Measurements from ENCODE around the gene OR2M2.

OR2M2 gene, protein sequence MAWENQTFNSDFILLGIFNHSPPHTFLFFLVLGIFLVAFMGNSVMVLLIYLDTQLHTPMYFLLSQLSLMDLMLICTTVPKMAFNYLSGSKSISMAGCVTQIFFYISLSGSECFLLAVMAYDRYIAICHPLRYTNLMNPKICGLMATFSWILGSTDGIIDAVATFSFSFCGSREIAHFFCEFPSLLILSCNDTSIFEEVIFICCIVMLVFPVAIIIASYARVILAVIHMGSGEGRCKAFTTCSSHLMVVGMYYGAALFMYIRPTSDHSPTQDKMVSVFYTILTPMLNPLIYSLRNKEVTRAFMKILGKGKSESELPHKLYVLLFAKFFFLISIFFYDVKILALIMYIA

DNA sequence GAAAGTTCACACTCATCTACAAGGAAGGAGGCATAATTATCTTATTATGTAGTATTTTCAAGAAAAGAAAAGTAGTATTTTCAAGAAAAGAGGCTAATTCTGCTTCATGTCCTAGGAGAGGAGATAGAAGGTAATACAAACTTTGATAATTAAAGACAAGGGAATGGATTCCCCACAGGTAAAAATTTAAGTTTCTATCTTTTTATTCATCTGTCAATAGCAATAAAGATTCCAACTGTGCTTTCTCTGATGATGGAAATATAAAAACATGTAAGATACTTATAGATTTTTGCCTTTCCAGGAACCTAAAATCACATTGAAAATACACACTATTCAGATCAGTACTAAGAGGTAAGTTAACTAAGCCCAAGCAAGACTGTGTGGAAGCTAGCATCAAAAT is at the start of gene OR2M2:
TSS of gene OR2M2 (plus strand) at position 301 of the 400 bp plus-strand sequence. CDS start 5,165 bp downstream, outside the sequence.
- no peak for DNase-seq (ENCODE audit: low read depth)

DNA sequence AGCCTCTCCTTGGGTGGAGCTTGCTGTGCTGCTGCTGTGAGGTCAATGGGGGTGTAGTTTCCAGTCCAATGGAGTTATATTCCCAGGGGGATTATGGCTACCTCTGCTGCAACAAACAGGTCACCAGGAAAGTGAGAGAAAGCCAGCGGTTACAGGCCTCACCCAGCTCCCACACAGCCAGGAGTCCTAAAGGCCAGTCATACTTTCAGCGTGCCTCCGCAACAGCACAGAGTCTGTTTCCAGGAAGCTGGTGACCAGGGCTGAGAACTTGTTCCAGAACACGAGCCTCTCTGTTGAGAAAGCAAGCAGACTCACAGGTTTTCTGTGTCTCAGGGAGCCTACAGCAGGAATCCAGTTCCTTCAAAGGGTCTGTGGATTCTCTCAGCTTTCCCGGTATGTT is 47.0 kb upstream of the OR2M2 start:
- DNase-seq (ENCODE audit: low read depth) = no peak

DNA sequence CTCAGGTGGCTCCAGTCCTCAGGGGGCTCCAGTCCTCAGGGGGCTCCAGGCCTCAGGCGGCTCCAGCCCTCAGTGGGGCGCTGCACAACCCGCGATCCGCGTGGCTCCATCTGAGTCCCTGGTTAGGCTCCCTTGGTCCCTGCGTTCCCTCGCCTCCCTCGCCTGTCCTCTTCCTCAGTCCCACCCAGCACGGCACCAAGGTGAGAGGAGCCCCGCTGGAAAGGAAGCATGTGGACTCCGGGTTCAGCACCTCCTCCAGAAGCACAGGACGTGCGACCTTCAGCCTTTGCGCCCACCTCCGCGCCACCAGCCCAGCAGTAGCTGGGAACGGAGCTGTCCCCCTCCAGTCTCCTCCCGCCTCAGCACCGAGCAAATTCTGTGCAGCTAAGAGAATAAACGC is 37.8 kb upstream of the OR2M2 start:
- no peak for DNase-seq (ENCODE audit: low read depth)

DNA sequence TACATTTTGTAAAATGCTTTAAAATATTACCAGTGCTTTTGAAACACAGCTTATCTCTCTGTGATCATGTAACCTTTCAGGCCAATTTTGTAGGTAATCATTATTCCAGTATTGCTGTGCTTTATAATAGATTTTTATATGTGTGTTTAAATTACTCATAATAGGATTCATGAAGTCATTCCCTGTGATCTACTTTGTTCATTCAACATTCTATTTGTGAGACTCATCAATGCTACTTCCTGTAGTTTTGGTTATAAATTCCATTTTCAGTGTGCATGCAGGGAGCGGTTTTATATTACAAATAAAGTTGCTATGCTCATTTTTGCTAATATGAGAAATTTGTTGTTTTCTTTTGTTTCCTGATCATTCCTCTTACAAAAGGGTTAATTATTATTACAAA is 33.8 kb upstream of the OR2M2 start:
- no peak for DNase-seq (ENCODE audit: low read depth)

DNA sequence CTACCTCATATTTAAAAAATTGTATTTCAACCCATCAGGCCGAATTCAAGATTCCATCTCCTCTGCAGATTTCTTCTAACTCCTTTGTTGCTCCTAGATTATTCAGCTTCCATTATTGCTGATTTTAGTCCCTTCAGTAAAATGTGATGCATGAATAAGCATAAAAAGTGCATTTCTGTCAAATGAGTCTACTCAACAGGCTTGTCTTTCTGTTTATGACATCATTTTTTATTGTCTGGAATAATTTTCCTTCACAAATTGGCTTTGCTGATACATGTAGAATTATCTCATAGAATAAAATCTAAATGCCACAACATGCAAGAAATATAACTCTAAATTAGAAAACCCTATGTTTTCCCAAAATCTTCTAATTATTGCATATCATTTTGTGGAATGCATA is 31.3 kb upstream of the OR2M2 start:
- DNase-seq (ENCODE audit: low read depth) = no peak

DNA sequence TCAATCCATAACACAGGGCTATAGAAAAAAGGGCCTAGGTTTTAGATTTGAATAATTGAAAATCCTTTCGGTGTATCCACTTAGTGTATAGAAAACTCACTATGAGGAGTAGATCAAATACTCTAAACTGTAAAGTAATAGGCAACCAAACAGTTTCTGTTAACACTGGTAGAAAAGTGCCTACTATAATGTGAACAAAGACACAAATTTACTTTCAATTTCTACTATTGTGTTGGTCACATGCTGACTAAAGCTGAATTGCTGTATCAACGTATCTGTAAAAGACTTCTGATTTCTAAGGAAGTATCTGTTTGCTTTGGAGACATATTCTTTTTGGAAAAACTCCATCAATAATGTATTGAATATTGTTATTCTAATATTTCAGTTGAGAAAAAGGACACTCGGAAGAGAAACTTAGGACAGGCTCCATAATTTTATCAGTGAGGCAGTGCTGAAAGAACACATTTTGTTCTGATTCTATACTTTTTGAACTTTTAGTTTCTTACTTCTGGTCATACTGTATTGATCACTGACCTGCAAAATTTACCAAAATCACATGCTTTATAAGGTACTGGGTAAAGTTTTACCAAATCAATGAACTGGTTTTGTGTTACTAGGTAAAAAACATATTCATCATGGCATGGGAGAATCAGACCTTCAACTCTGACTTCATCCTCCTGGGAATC is 30.0 kb upstream of the OR2M2 start, which contains the start of gene OR2M5:
TSS of gene OR2M5 (plus strand) at position 636 of the 686 bp plus-strand sequence. CDS start at position 636, 0 bp downstream.
- DNase-seq (ENCODE audit: low read depth) = no peak

DNA sequence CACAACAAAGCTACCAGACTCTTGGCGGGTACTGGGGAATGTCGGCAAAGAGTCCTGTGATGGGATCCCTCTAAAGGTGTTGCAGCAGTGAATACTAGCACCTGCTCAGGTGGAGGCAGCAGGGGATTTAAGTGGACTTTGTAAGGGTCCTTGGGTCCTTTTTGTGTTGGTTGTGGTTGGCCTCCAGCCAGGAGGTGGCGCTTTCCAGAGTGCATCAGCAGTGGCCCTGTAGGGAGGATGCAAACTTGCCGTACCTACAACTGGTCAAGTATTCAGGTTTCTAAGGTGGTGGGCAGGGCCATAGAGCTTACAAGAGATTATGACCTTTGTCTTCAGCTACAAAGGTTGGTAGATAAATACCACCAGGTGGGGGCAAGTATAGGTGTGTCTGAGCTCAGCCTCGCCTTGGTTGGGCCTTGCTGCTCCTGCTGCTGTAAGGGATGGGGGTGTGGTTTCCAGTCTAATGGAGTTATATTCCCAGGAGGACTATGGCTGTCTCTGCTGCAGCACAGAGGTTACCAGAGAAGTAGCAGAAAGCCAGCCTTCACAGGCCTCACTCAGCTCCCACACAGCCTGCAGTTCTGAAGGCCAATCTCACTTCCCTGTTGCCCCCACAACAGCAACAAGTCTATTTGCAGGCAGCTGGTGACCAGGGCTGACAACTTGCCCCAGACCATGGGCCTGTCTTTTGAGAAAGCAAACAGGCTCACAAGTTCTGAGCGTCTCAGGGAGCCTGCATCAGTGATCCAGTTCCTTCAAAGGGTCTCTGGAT is 22.4 kb upstream of the OR2M2 start:
- DNase-seq (ENCODE audit: low read depth) = no peak

DNA sequence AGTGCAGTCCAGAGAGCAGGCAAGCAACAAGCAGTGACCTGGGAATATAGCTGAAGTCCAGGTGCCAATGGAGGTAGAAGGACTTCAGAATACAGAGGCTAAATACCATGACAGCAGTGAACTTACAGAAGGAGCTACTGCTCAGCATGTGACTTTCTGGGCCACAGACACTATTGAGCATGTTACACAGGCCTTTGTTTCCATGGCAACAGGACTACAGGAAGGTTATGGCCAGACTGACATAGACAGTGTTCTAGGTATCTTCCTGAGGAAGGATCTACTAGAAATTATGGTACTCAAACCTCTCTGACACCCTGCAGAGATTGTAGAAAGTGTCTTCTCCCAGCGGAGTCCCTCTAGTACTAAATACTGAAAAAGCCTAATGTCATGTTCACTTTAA is 18.7 kb upstream of the OR2M2 start:
- no peak for DNase-seq (ENCODE audit: low read depth)

DNA sequence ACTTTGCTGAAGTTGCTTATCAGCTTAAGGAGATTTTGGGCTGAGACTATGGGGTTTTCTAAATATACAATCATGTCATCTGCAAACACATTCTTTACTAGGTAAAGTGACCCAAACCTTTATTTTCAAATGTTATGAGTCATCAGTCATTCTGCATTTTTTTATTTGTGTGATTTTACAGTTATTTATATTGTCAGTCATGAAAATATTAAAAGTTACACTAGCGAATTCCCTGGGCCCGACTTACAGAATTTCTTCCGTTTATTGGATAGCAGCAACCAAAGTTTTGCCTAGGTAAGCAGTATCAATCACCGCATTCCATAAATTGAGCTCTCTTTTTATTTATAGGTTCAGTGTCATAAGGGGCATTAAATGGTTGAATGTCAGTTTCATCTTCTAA is 15.9 kb upstream of the OR2M2 start:
- DNase-seq (ENCODE audit: low read depth) = no peak

DNA sequence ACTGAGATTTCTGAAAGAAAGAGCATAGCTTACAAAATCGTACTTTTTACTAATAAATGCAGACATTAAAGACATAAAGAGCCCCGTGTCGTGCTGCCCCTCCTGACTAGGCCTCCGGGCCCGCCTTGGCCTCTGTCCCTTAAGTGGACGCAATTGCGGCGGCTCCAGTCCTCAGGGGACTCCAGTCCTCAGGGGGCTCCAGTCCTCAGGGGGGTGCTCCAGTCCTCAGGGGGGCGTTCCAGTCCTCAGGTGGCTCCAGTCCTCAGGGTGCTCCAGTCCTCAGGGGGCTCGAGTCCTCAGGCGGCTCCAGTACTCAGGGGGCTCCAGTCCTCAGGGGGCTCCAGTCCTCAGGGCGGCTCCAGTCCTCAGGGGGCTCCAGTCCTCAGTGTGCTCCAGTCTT is 10.6 kb upstream of the OR2M2 start:
- DNase-seq (ENCODE audit: low read depth) = no peak

DNA sequence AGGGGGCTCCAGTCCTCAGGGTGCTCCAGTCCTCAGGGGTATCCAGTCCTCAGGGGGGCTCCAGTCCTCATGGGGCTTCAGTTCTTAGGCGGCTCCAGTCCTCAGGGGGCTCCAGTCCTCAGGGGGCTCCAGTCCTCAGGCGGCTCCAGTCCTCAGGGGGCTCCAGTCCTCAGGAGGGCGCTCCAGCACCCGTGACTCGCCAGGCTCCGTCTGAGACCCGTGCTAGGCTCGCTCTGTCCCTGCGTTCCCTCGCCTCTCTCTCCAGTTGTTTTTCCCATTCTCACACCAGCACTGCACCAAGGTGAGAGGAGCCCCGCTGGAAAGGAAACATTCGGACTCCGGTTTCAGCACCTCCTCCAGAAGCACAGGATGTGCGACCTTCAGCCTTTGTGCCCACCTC is 9.4 kb upstream of the OR2M2 start:
- DNase-seq (ENCODE audit: low read depth) = no peak

DNA sequence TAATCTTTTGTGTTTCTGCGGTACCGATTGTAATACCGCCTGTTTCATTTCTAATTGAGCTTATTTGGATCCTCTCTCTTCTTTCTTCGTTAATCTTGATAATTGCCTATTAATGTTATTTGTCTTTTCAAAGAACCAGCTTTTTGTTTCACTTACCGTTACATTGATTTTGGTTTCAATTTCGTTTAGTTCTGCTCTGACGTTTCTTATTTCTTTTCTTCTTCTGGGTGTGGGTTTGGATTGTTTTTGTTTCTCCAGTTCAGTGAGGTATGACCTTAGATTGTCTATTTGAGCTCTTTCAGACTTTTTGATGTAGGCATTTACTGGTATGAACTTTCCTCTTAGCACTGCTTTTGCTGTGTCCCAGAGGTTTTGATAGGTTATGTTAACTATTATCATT is 9.4 kb downstream of the OR2M2 start:
- no peak for DNase-seq (ENCODE audit: low read depth)

DNA sequence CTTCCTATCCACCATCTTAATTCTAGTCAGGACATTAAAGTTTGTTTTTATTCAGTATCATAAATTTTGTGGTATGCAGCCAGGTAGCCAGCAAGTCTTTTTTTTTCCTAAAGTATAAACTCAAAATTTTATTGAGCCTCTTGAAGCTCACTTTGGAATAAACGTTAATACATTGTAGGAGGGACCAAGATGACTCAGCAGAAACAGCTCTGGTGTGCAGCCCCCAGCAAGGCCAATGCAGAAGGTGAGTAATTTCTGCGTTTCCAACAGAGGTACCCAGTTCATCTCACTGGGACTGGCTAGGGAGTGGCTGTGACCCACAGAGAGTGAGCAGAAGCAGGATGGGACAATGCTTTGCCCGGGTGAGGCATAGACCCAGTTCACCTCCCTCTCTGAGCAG is 12.7 kb downstream of the OR2M2 start:
- no peak for DNase-seq (ENCODE audit: low read depth)

DNA sequence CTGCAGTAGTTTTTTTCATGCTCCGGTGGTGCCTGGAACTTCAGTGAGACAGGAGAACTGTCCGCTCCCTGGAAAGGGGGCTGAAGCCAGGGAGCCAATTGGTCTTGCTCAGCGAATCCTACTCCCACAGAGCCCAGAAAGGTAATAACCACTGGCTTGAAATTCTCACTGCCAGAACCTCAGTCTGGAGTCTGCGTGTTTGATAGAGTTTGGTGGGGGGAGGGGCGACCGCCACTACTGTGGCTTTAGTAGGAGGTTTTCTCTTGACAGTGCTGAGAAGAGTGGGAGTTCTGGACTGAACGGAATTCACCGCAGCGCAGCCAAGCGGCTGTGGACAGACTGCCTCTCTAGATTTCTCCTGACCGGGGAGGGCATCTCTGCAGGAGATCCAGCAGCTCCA is 14.4 kb downstream of the OR2M2 start:
- DNase-seq (ENCODE audit: low read depth) = no peak

DNA sequence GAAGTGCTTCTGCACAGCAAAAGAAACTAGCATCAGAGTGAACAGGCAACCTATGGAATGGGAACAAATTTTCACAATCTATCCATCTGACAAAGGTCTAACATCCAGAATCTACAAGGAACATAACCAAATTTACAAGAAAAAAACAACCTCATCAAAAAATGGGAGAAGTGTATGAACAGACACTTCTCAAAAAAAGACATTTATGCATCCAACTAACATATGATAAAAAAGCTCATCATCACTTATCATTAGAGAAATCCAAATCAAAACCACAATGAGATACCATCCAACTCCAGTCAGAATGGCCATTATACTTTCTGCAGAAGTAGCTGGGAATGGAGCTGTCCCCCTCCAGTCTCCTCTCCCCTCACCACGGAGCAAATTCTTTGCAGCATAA is 19.5 kb downstream of the OR2M2 start:
- DNase-seq (ENCODE audit: low read depth) = no peak

DNA sequence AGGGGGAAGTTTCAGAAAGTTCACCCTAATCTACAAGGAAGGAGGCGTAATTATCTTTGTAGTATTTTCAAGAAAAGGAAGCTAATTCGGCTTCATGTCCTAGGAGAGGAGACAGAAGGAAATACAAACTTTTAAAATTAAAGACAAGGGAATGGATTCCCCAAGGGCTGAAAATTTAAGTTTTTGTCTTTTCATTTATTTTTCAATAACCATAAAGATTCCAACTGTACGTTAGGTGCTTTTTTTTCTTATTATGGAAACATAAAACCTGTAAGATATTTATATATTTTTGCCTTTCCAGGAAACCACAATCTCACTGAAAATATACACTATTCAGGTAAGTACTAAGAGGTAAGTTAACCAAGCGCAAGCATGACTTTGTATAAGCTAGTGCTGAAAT is 22.3 kb downstream of the OR2M2 start, which contains the start of gene OR2M3:
TSS of gene OR2M3 (plus strand) at position 301 of the 400 bp plus-strand sequence. CDS start 5,803 bp downstream, outside the sequence.
- DNase-seq (ENCODE audit: low read depth) = no peak

DNA sequence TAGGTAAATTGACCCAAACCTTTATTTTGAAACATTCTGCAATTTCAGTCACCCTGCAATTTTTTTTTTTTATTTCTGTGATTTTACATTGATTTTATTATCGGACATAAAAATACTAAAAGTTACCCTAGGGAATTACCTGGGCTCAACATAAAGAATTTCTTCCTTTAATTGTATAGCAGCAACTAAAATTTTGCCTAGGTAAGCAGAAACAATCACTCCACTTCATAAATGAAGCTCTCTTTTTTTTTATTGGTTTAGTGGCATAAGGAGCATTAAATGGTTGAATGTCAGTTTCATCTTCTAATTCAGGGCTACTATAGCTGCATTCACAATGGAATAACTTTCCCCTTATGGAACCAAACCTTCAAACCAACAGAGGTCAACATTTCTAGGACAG is 41.3 kb downstream of the OR2M2 start:
- DNase-seq (ENCODE audit: low read depth) = no peak

DNA sequence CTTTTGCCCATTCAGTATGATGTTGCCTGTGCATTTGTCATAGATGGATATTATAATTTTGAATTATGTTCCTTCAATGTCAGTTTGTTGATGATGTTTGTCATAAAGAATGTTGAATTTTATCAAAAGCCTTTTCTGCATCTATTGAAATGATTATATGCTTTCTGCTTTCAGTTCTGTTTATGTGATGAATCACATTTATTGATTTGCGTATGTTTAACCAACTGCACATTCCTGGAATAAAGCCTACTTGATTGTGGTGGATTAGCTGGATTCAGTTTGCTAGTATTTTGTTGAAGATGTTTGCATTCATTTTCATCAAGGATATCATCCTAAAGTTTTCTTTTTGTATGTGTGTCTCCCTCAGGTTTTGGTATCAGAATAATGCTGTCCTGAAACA is 50.9 kb downstream of the OR2M2 start:
- no peak for DNase-seq (ENCODE audit: low read depth)

DNA sequence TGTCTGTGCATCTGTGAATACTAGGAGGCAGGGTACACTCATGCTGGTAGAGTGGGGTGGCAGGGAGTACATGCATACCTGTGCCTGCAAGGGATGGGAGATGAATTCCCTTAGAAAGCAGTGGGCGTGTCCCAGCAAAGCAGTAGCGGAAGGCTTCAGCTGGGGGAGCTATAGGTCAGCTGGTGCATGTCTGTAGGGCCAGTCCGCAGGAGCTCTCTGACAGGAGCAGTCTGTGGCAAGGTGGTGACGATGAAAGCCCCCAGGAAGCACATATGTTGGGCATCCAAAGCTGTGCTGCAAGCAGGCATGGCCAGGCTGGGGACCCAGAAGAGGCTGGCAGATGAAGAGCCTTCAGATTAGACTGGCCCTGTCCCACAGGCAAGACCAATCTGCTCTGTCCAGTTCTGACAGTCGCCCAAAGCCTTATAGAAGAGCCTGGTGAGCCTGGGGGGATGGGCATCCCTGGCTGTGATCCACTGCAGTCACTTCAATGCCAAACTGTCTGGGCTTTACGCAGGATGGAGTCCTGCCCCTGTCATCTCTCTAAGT is 54.8 kb downstream of the OR2M2 start:
- no peak for DNase-seq (ENCODE audit: low read depth)
